DLD1 (cell line): Measurements from ENCODE around the gene COX5A.
"Not testable (repeated sequence)": the region's sequence is repeated elsewhere in the genome, so short reads cannot be mapped to it uniquely, and the experiment has no call there.

Source experiments
- in situ Hi-C: cut with HindIII; loops from 2 replicates; pipeline ENCODE4 v1.10.0; 2017; ENCODE audit warnings: low sequenced_read_pairs

The COX5A gene

DNA sequence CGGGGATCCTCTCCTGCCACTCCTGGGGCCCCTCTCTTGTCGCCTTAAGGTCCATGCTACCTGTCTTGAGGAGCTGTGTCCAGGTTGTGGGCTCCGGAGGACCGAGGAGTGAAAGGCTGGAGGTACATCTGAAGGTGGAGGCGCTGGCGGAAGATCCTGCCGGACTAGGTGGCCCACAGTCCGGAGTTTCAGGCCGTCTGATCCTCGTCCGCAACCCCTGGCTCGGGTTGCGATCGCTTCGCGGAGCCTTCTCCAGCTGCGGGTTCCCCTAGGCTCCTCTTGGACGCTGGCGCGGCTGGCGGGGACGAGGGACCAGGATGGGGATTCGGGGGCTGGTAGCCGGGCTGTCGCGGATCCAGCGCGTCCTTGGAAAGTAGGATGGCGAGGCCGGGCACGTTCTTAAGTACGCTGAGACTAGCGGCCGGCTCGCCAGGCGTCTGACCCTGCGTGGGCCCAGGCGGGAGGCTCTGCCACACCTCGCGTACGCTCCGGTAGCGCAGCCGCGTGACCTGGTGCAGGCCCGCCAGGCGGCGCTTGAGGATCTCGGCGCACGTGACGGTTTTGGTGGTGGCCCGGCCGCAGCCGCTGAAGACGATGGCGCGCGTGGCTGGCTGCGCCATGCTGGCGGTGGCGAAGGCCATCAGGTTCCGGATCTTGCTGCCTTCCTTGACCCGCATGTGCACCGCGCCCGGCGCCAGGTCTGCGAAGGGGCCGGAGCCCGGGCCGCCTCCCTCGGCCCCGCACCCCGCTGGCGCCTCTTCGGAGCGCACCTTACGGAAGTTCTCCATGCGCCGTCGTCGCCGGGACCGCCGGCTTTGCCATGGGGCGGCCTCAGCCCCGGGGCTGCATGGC lies 18.1 kb upstream of the COX5A start:
- in situ Hi-C loops: no loop called here

DNA sequence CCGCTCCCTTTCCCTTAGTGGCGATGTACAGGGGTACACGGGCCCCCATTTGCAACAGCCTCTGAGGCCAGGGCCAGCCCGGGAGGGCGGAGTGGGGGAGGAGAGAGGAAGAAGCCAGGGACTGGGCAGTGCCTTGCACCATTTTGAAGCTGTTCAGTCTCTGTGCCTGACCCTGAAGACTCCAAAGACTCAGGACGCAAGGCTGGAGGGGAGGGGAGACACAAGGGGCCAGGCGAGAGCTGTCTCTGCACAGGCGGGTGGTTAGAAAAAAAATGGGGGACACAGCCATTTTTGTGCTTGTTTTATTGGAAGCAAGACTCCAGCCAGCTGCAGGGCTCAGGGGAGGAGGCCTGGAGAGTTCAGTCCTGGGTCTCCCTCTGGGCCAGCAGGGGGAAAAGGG lies 17.1 kb upstream of the COX5A start:
- in situ Hi-C loops: no loop called here

DNA sequence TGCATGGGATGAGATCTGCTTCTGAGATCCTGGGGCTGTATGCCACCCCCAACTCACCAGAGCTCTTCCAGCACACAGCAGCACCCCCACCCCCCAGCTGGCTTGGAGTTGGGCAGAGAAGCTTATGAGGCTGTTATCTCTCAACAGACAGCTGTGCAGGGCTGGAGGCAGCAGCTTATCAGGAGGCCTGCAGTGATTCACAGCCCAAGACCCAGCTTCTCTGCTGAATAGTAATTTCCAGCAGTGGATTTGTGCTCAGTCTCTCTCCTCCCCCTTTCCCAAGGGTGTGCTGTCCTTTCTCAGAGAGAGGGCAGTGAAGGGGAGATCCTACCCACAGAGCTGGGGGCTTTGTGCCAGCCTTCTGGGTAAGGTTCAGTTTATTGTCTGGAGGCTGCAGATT lies 16.6 kb upstream of the COX5A start:
- in situ Hi-C loops: no loop called here

DNA sequence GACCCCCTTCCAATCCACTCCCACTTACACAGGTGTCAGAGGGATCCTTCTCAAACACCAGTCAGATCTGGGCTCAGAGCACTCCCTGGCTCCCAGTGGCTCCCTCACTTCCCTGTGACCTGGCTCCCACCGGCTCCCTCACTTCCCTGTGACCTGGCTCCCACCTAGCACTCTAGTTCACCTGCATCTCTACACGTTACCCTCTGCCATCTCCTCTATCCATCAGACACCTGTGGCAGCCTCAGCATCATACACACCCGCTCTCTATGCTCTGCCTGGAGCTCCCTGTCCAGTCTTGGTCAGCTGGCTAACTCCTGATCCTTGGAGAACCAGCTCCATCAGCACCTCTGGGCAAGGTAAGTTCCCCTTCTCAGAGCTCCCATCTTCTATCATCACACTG lies 13.1 kb upstream of the COX5A start:
- in situ Hi-C loops: no loop called here

DNA sequence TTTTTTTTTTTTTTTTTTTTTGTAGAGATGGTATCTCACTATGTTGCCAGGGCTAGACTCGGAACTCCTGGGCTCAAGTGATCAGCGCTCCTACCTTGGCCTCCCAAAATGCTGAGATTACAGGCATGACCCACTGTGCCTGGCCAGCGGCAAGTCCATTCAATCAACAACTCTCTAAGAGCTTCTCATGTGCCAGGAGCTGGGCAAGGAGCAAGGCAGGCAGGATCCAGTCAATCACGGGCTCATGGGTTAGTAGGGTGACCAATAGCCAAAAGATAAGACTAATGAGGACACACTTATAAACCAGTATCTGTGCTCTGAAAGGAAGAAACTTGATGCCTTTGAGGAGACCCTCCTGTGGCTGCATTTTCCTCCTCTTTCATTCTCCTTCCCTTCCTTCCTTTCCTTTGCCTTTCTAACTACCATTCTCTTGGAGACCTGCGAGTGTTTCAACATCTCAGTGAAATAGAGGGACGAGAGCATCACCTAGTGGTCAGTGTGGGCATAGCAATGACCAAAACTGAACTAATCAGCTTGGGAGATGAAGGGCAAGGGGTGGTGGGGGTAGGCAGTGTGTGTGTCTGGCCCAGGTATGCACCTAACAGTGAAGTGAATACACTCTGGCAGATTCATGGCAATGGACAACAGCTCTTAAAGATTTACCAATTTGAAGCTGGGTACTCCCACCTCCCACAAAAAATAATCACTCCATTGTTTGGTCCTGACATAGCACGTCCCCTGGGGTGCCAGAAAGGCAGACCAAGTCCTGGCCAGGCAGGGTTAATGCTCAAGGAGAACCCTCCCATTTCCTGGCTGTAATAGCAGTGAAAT lies 12.4 kb upstream of the COX5A start:
- in situ Hi-C loops: no loop called here

DNA sequence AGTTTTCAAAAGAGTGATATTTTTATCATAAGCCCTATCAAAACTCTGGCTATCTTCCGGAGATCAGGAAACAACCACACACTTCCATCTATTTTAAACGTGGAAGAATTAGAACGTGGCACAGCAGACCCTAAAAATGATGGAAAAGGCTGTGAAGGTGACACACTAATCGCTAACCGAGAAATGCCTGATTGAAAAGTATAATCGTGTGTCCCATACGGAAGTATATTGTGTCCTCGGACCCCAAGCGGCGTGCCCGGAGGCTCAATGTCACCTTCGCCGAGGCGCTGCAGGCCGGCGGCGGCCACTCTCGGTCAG lies 642 bp downstream of the COX5A start:
- in situ Hi-C loops: no loop called here

DNA sequence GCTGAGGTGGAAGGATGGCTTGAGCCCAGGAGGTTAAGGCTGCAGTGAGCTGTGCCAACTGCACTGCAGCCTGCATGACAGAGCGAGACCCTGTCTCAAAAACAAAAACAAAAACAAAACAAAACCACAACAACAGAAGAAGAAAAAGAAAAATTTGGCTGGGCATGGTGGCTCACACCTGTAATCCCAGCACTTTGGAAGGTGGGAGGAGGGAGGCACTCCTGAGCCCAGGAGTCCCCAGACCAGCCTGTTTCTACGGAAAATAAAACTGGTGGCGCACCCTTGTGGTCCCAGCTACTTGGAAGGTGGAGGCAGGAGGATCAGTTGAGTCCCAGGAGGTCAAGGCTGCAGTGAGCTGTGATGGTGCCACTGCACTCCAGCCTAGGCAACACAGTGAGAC lies 2.7 kb downstream of the COX5A start:
- in situ Hi-C loops: not testable (repeated sequence)

DNA sequence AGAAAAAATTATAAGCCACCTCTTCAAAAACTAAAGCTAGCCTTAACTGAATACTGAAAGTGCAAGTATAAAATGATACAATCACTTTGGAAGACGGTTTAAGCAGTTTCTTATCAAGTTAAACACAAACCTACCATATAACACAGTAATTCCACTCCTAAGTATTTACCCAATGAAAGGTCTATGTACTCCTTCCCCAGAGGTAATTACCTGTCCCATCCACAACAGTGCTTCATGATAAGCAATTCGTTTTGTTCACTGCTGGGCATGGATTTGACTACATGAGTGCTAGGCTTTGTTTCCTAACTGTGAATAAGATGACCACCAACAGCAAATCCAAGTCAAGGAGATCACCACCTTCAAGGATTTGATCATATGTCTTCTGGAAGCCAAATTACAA lies 4.3 kb downstream of the COX5A start:
- in situ Hi-C loops: no loop called here

DNA sequence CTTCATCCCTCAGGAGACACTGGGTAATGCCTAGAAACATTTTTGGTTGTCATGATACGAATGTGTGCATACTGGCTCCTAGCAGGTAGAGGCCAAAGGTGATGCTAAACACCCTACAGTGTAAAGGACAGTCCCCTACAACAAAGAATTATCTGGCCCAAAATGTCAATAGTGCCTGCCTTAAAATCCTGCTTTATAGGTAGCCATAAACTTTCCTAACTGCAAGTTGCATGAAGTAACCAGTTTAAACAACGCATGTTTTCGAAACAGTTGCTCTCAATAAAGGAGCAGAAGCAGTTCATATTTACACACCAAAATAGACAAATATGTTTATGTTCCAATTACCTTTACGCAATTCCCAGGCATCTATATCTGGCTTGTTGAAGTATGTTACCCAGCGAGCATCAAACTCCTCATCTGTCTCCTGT lies 9.1 kb downstream of the COX5A start:
- in situ Hi-C loops: no loop called here

DNA sequence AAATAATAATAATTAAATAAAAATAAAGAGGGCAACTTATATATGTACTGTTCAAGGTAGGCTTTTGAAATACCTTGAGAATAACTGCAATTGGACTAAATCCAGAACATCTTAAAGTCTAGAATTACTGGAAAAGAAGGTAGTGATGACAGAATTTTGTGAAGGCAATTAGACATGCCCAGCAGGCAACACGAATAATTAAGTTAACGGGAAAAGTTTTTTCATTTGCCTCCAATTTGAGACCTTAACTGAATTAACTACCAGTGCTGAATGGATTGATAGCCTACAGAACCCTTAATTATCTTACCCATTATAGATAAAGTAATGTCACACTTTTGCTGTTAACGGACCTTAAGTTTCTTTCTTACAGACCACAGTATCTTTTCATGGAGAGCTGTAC lies 13.3 kb downstream of the COX5A start:
- in situ Hi-C loops: no loop called here

DNA sequence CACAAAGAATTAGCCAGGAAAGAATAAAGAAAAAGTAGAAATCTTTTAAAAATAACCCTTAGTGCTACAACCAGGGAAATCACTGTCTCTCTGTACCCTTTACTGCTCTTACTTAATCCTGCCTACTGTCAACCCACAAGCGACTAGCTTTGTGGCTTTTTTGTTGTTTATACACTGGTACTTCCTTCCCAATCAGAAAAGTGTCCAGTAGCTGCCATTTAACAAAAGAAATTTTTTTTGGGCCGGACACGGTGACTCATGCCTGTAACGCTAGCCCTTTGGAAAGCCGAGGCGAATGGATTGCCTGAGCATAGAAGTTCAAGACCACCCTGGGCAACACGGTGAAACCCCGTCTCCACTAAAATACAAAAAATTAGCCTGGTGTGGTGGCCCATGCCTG lies 17.4 kb downstream of the COX5A start:
- in situ Hi-C loops: no loop called here

DNA sequence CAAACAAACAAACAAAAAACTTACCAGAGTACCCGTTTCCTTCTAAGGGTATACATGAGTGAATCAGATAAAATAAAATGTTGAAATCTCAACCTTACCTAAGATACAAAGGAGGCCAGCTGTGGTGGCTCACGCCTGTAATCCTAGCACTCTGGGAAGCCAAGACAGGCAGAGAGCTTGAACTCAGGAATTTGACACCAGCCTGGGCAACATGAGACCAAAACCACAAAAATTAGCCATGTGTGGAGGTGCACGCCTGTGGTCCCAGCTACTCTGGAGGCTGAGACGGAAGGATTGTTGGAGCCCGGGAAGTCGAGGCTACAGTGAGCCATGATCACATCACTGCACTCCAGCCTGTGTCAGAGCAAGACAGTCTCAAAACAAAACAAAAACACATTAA lies 20.2 kb downstream of the COX5A start:
- in situ Hi-C loops: no loop called here

DNA sequence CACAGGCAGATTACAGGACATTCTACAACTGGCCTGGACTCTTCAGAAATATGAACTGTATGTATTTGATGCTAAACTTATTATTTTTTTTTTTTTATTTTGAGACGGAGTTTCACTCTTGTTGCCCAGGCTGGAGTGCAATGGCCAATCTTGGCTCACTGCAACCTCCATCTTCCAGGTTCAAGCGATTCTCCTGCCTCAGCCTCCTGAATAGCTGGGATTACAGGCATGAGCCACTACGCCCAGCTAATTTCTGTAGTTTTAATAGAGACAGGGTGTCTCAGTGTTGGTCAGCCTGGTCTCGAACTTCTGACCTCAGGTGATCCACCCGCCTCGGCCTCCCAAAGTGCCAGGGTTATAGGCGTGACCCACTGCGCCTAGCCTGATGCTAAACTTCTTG lies 24.1 kb downstream of the COX5A start:
- in situ Hi-C loops: not testable (repeated sequence)

DNA sequence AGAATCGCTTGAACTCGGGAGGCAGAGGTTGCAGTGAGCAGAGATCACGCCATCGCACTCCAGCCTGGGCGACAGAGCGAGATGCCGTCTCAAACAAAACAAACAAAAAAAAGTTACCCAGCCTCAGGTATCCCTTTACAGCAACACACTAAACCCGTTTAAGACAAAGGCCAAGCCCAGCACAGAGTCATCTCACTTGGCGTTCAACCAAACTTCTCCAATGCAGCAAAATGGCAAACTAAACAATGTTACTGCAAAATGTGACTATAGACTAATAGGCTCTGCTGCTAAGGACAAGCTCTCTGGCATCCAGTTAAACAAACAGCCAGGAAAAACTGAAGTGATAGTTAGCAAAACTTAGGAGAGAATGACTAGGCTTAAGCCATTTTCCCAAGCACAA lies 24.8 kb downstream of the COX5A start:
- in situ Hi-C loops: no loop called here

DNA sequence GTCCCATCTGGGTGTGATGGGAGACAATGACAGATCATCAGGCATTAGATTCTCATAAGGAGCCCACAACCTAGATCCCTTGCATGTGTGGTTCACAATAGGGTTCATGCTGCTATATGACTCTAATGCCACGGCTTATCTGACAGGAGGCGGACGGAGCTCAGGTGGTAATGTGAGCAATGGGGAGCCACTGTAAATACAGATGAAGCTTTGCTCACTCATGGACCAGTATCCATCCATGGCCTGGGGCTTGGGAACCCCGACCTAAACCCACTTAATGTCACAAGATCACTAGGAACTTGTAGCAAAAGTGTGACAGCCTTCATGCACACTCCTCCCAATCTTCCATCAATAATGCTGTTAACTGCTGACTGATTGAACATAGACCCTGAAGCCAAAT lies 29.2 kb downstream of the COX5A start:
- in situ Hi-C loops: loop anchor here (10.0 kb wide), 1 partner anchor 94 kb away; the partner anchor contains the start of gene LMAN1L

DNA sequence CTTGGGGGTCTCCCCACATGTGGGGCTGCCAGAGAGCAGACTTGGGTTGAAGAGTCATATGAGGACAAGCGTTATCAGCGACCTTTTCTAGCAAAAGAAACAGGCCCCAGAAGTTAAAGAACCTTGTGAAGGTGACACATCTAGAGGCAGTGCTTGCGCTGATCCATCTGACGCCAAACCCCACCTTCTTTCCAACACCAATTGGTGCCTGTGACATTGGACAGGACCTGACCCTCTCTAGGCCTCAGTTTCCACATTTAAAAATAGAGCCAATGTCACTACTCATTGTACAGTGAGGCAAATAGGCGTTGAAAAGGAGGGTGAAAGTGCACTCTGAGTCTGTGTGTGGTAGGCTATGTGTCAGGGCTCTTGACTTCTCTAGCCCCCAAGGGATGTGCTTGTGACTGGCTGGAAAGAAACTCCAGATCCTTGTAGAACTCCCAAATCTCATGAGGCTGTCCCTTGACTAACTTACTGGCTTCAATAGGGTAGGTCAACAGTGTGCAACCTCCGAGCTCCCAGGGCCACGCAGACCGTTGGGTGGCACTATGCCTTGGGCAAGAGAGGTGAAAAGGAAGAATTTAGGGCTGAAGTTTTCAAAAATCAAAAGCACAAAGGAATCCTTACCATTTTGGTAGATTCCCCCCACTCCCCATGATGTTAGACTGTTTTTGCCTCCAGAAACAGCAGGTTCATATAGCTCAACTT lies 30.6 kb downstream of the COX5A start:
- in situ Hi-C loops: loop anchor here (10.0 kb wide), 1 partner anchor 93 kb away; the partner anchor contains the start of gene LMAN1L

DNA sequence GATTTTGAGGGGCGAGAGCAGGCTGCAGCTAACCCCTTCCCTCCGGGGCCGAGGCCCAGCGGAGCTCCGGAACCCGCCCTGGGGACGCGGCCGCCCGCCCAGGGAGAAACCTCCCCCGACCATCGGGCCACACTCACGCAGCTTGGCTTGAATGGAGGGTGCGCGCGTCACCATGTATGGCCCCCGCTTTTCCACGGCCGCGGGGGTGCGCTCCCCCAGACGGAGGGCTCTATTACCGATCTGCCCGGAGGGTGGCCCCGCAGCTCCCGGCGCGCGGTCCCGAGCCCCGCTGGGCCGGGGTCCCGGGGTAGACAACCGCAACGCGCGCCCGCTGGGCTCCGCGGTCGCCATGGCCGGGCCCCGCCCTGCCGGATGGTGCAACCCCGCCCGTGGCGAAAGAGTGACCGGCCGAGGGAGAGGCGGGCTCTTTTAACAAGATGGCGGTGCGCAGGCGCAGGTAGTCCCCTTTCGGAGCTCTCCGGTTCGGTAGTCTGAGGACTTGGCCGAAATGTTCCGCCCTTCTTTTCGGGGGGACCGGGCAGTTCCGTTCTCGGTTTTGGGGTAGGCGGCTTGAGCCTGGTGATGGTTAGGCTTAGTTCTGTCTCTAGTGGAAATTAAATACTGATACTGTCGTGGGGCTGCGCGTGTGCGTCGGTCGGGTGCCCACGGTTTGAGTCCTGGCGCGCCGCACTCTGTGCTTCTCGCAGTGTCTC lies 31.3 kb downstream of the COX5A start, which contains the start of gene FAM219B:
Gene FAM219B, minus strand, starts transcription at position 402 of the 713 bp plus-strand sequence. Its CDS starts 51 bp downstream, at position 351.
- in situ Hi-C loops: loop anchor here (10.0 kb wide), 1 partner anchor 92 kb away; the partner anchor contains the start of gene LMAN1L

DNA sequence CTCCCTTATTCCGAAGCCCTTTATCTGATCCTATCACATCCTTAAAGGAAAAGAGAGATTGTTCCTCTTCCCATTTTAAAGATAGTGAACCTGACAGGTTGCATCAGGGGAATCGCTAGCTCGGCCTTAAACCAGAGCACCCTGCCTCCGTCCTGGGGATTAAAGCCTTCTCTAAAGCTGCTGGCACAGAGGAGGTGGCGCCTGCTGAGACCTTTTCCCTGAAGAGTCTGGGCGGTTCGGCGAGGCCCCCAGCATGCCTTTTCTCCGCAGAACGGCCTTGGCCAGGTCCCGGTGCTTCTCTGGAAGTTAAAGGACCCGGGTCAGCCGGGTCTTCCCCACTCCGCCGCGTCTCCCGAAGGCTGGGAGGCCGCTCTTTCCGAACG lies 31.8 kb downstream of the COX5A start:
- in situ Hi-C loops: loop anchor here (10.0 kb wide), 1 partner anchor 91 kb away; the partner anchor contains the start of gene LMAN1L

DNA sequence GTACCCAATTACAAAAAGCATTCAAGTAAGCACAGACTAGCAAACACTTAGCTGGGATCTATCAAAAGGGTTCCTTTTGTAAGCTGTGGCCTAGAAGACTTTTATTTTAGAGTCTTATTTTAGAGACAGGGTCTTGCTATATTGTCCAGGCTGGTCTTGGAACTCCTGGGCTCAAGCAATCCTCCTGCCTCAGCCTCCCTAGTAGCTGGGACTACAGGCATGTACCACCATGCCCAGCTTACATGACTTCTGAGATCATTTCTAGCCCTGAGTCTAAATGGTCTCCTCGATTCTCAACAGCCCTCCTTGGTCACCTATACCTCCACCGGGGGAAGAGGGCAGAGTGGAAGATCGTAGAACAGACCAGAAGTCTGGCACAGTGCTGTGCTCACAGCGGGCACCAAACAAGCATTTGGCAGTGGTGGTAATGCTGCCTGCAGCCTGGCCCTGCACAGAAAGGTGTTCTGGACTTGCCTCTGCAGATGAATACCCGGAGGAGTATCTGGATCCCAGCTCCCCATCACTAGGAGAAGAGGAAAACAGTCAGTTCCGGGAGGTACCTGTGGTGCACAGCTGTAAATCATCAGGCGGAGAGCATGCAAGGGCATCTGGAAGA lies 33.6 kb downstream of the COX5A start:
- in situ Hi-C loops: loop anchor here (10.0 kb wide), 1 partner anchor 89 kb away; the partner anchor contains the start of gene LMAN1L

DNA sequence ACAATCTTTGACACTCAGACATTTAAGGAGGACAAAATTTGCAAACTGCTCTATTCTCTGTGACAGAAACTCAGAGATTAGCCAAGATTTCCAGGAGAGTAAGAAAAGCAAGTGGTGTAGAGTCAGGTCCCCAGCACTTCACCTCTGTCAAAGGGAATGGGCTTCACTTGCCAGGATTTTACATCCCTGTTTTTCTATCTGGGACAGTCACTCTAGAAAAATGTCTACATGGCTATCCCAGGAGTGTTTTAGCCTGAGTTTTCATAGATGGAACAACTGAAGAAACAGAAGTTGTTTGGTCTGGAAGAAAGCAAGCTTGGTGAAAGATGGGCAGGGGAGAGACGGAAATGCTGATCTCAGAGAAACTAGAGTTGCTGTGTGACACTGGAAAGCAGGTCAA lies 34.2 kb downstream of the COX5A start:
- in situ Hi-C loops: loop anchor here (10.0 kb wide), 1 partner anchor 89 kb away; the partner anchor contains the start of gene LMAN1L
